HepG2 (cell line): ENCODE results near the gene CES3. TPM values are rescaled to one million over a fixed set of nuclear protein-coding genes. Genes with fewer than 3 reads are reported as not detected.

Source experiments
- ARID4A ChIP-seq: sonication (generic); formaldehyde crosslinking; IDR thresholded peaks from 2 replicates; pipeline ENCODE4 v1.5.0; 2020; ENCODE audit warnings: mild to moderate bottlenecking, missing genetic modification reagents, borderline replicate concordance
- ESRRA ChIP-seq: sonication (generic); formaldehyde crosslinking; IDR thresholded peaks from 2 replicates; pipeline ENCODE4 v1.5.1; 2020; ENCODE audit warnings: mild to moderate bottlenecking, low read depth, missing genetic modification reagents
- FOXO1 ChIP-seq: sonication (generic); formaldehyde crosslinking; IDR thresholded peaks from 2 replicates; pipeline ENCODE4 v1.4.0; 2020; ENCODE audit warnings: missing genetic modification reagents
- HHEX ChIP-seq: IDR thresholded peaks from 2 replicates; pipeline ENCODE4 v1.6.1; 2016; ENCODE audit warnings: control low read depth
- HOXA7 ChIP-seq: sonication (generic); formaldehyde crosslinking; IDR thresholded peaks from 2 replicates; pipeline ENCODE4 v1.8.1; 2022; ENCODE audit warnings: mild to moderate bottlenecking, missing genetic modification reagents, moderate library complexity
- KAT2B ChIP-seq: fragments of 150-350 bp; IDR thresholded peaks from 2 replicates; pipeline ENCODE4 v1.6.1; 2014; ENCODE audit warnings: low read depth, low read length, borderline replicate concordance
- KLF15 ChIP-seq: sonication (generic); formaldehyde crosslinking; IDR thresholded peaks from 2 replicates; pipeline ENCODE4 v1.8.1; 2023; ENCODE audit warnings: borderline replicate concordance, mild to moderate bottlenecking, inconsistent platforms, missing genetic modification reagents, mixed read lengths
- PCBP2 ChIP-seq: fragments of 200-400 bp; formaldehyde crosslinking; optimal IDR thresholded peaks from 2 replicates; pipeline ENCODE3; 2018; ENCODE audit warnings: low read length, low read depth; ENCODE audit not compliant: poor library complexity, severe bottlenecking
- SRSF1 ChIP-seq: fragments of 200-400 bp; formaldehyde crosslinking; optimal IDR thresholded peaks from 2 replicates; pipeline ENCODE3; 2017; ENCODE audit warnings: mild to moderate bottlenecking, low read depth, low read length, moderate library complexity
- USF2 ChIP-seq, 2 experiments: sonication (generic) in 1 of 2; formaldehyde crosslinking in 1 of 2; IDR thresholded peaks; 2 replicates each; pipeline versions ENCODE4 v1.5.1 to v1.6.1; 2011 to 2020; ENCODE audit warnings: borderline replicate concordance in 1 of 2, low read depth in 1 of 2, low read length in 1 of 2, mild to moderate bottlenecking in 1 of 2, missing genetic modification reagents in 1 of 2, moderate library complexity in 1 of 2
- ZNF263 ChIP-seq: sonication (generic); formaldehyde crosslinking; IDR thresholded peaks from 2 replicates; pipeline ENCODE4 v1.4.0; 2020; ENCODE audit warnings: missing genetic modification reagents
- ZNF274 ChIP-seq: sonication (generic); formaldehyde crosslinking; IDR thresholded peaks from 2 replicates; pipeline ENCODE4 v1.5.1; 2020; ENCODE audit warnings: mild to moderate bottlenecking, missing genetic modification reagents
- ZNF34 ChIP-seq: sonication (generic); formaldehyde crosslinking; IDR thresholded peaks from 2 replicates; pipeline ENCODE4 v1.4.0; 2020; ENCODE audit warnings: mild to moderate bottlenecking, missing genetic modification reagents, borderline replicate concordance
- ZNF354B ChIP-seq: sonication (generic); formaldehyde crosslinking; IDR thresholded peaks from 2 replicates; pipeline ENCODE4 v1.8.0; 2022; ENCODE audit warnings: mild to moderate bottlenecking, missing genetic modification reagents
- polyA plus RNA-seq, 8 experiments: library from polyadenylated mRNA; depleted of rRNA in 3 of 8; stranded (reverse) in 7 of 8; unstranded in 1 of 8; fragments of >200 nt; fragmentation: Illumina TruSeq in 4 of 8; extraction: Trizol in 4 of 8; gene quantifications; 2 replicates each; pipeline versions ENCODE4 v1.2.1 to v1.2.3, GENCODE V29; 2011 to 2016; ENCODE audit warnings: low read depth in 4 of 8, missing spikeins in 1 of 8, mixed read lengths in 1 of 8; ENCODE audit not compliant: insufficient read depth in 1 of 8
- total RNA-seq, 5 experiments: library from RNA; depleted of rRNA; stranded (reverse); fragments of >200 nt; fragmentation: Illumina TruSeq; extraction: Trizol; gene quantifications; 2 replicates each; pipeline ENCODE4 v1.2.3, GENCODE V29; 2016; ENCODE audit warnings: low read depth in 1 of 5
- TF ChIP-seq, protein P1 (sequence below): sonication (generic); formaldehyde crosslinking; IDR thresholded peaks from 2 replicates; pipeline ENCODE4 v1.5.1; 2020; ENCODE audit warnings: missing genetic modification reagents, mild to moderate bottlenecking, borderline replicate concordance

CES3 gene
- total and polyA plus RNA-seq, 2 of the 13 experiments (the other 11 are each of a cell fraction or from before 2014, with no cell fraction given): 6.6 to 17.4 TPM

DNA sequence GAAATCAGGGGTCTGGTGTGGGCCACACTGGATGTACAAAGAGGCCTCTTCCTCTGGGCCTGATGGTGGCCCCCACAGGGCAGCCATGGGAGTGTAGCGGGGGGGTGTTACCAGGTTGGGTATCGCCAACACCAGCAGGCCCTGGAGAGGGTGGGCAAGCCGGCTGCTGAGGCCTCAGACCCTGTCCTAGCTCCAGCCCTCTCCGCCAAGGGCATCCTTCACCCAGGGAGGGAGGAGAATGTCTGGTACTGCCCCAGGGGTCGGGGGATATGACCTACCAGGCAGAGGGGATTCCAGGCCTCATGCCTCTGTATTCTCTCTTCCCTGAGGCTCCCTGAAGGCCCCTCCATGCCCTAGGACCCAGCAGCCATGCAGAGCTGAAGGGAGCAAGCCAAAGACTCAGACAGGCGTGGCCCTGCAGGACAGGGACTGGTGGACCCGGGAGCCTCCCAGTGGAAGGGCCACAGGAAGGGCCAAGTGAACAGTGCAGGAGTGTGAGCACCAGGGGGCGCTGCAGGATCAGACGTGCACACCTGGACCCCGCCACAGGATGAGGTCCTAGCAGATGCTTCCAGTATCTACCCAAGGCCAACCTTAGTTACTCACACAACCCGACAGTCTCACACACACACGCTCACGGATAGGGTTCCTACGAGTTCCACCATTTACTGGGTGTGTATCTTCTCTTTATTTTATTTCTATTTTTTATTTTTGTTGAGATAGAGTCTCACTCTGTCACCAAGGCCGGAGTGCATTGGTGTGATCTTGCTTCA, 16.5 kb downstream of the CES3 start (continued):
- TF ChIP-seq PCBP2: no peak
- no peak for TF ChIP-seq ZNF34
- no peak for TF ChIP-seq ZNF354B (CRISPR knock-in tag)
- 0 out of 2 replicates have a peak, but pooled peaks have one; percentile 15 for TF ChIP-seq ZNF263
- TF ChIP-seq KLF15: no peak
- TF ChIP-seq ZNF274: peak; percentile 51
- TF ChIP-seq SRSF1: no peak
- TF ChIP-seq HHEX (CRISPR knock-in tag): no peak
- TF ChIP-seq ESRRA (CRISPR knock-in tag): no peak
- TF ChIP-seq HOXA7 (CRISPR knock-in tag): no peak
- TF ChIP-seq, protein P1, sequence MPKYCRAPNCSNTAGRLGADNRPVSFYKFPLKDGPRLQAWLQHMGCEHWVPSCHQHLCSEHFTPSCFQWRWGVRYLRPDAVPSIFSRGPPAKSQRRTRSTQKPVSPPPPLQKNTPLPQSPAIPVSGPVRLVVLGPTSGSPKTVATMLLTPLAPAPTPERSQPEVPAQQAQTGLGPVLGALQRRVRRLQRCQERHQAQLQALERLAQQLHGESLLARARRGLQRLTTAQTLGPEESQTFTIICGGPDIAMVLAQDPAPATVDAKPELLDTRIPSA (CRISPR knock-in tag): no peak
- peak; percentile 65; the same call in 1 of the 2 replicates for TF ChIP-seq FOXO1 (CRISPR knock-in tag)
- no peak for TF ChIP-seq USF2 (IDR thresholded peaks at IDR 0.05; ENCODE audit: low read depth, low read length)
- TF ChIP-seq USF2 (CRISPR knock-in tag; IDR thresholded peaks at IDR 0.05; ENCODE audit: borderline replicate concordance): peak; percentile 46; the same call in 1 of the 2 replicates
- TF ChIP-seq KAT2B: no peak
- peak; percentile 61; the same call in 1 of the 2 replicates for TF ChIP-seq ARID4A (CRISPR knock-in tag)
